HepG2 (cell line): ENCODE data around the gene SMYD4. TPM values are rescaled to one million over a fixed set of nuclear protein-coding genes. Genes with fewer than 3 reads are reported as not detected.
A peak's percentile ranks its signal among the peaks of the same experiment; 100 is the strongest.

ENCODE experiments used
- ADNP ChIP-seq: sonication (generic); formaldehyde crosslinking; IDR thresholded peaks from 2 replicates; pipeline ENCODE4 v1.4.0; 2020; ENCODE audit warnings: missing genetic modification reagents
- AGO1 ChIP-seq: fragments of 200-400 bp; formaldehyde crosslinking; IDR thresholded peaks from 2 replicates; pipeline ENCODE4 v1.6.1; 2017; ENCODE audit warnings: mild to moderate bottlenecking, low read depth, low read length, moderate library complexity; ENCODE audit not compliant: poor library complexity, severe bottlenecking
- AKAP8 ChIP-seq: sonication (generic); formaldehyde crosslinking; IDR thresholded peaks from 2 replicates; pipeline ENCODE4 v1.5.1; 2020; ENCODE audit warnings: mild to moderate bottlenecking, missing genetic modification reagents
- ATF7-NPFF ChIP-seq: sonication (generic); formaldehyde crosslinking; IDR thresholded peaks from 2 replicates; pipeline ENCODE4 v1.8.1; 2023; ENCODE audit warnings: mild to moderate bottlenecking, low read depth, missing genetic modification reagents, moderate library complexity
- FOSL2 ChIP-seq: sonication (generic); formaldehyde crosslinking; IDR thresholded peaks from 2 replicates; pipeline ENCODE4 v1.4.0; 2020; ENCODE audit warnings: missing genetic modification reagents
- HNRNPK ChIP-seq: fragments of 200-400 bp; formaldehyde crosslinking; IDR thresholded peaks from 2 replicates; pipeline ENCODE4 v1.6.1; 2018; ENCODE audit warnings: low read length, low read depth, moderate library complexity, mild to moderate bottlenecking; ENCODE audit not compliant: poor library complexity, severe bottlenecking
- MTA1 ChIP-seq: sonication (generic); formaldehyde crosslinking; IDR thresholded peaks from 2 replicates; pipeline ENCODE4 v1.4.0; 2020; ENCODE audit warnings: missing genetic modification reagents, mild to moderate bottlenecking, borderline replicate concordance
- NFYC ChIP-seq: IDR thresholded peaks from 2 replicates; pipeline ENCODE4 v1.6.1; 2016; ENCODE audit warnings: missing genetic modification reagents, missing compliant biosample characterization
- PITX1 ChIP-seq: sonication (generic); formaldehyde crosslinking; IDR thresholded peaks from 2 replicates; pipeline ENCODE4 v1.5.1; 2020; ENCODE audit warnings: mild to moderate bottlenecking, missing genetic modification reagents
- PRPF4 ChIP-seq: fragments of 200-400 bp; formaldehyde crosslinking; IDR thresholded peaks from 2 replicates; pipeline ENCODE4 v1.6.1; 2016; ENCODE audit warnings: low read length, low read depth; ENCODE audit not compliant: poor library complexity, severe bottlenecking
- RBM22 ChIP-seq: fragments of 200-400 bp; formaldehyde crosslinking; optimal IDR thresholded peaks from 2 replicates; pipeline ENCODE3; 2017; ENCODE audit warnings: mild to moderate bottlenecking, low read length, moderate library complexity
- TMF1 ChIP-seq: sonication (generic); formaldehyde crosslinking; IDR thresholded peaks from 2 replicates; pipeline ENCODE4 v1.8.1; 2022; ENCODE audit warnings: low read depth, missing genetic modification reagents
- YEATS2 ChIP-seq: sonication (generic); formaldehyde crosslinking; IDR thresholded peaks from 2 replicates; pipeline ENCODE4 v1.4.0; 2020; ENCODE audit warnings: missing genetic modification reagents, borderline replicate concordance
- ZBTB20 ChIP-seq: sonication (generic); formaldehyde crosslinking; IDR thresholded peaks from 2 replicates; pipeline ENCODE4 v1.8.1; 2023; ENCODE audit warnings: missing genetic modification reagents, low read depth, mild to moderate bottlenecking, borderline replicate concordance
- ZFP36L1 ChIP-seq: sonication (generic); formaldehyde crosslinking; IDR thresholded peaks from 2 replicates; pipeline ENCODE4 v1.8.0; 2022; ENCODE audit warnings: mild to moderate bottlenecking, missing genetic modification reagents, moderate library complexity
- ZNF230 ChIP-seq: sonication (generic); formaldehyde crosslinking; IDR thresholded peaks from 2 replicates; pipeline ENCODE4 v1.4.0; 2020; ENCODE audit warnings: mild to moderate bottlenecking, missing genetic modification reagents
- ZNF383 ChIP-seq: sonication (generic); formaldehyde crosslinking; IDR thresholded peaks from 2 replicates; pipeline ENCODE4 v1.4.0; 2020; ENCODE audit warnings: missing genetic modification reagents, mild to moderate bottlenecking, borderline replicate concordance
- ZNF431 ChIP-seq: sonication (generic); formaldehyde crosslinking; IDR thresholded peaks from 2 replicates; pipeline ENCODE4 v1.9.0; 2022; ENCODE audit warnings: missing genetic modification reagents, low read depth, mild to moderate bottlenecking, borderline replicate concordance
- ZNF530 ChIP-seq: sonication (generic); formaldehyde crosslinking; IDR thresholded peaks from 2 replicates; pipeline ENCODE4 v1.5.0; 2020; ENCODE audit warnings: low read depth, mild to moderate bottlenecking, missing genetic modification reagents
- ZNF547 ChIP-seq: sonication (generic); formaldehyde crosslinking; IDR thresholded peaks from 2 replicates; pipeline ENCODE4 v1.5.1; 2020; ENCODE audit warnings: mild to moderate bottlenecking, missing genetic modification reagents
- ZNF839 ChIP-seq: sonication (generic); formaldehyde crosslinking; IDR thresholded peaks from 2 replicates; pipeline ENCODE4 v1.4.0; 2020; ENCODE audit warnings: missing genetic modification reagents, mild to moderate bottlenecking, borderline replicate concordance
- polyA plus RNA-seq, 8 experiments: library from polyadenylated mRNA; depleted of rRNA in 3 of 8; stranded (reverse) in 7 of 8; unstranded in 1 of 8; fragments of >200 nt; fragmentation: Illumina TruSeq in 4 of 8; extraction: Trizol in 4 of 8; gene quantifications; 2 replicates each; pipeline versions ENCODE4 v1.2.1 to v1.2.3, GENCODE V29; 2011 to 2016; ENCODE audit warnings: low read depth in 4 of 8, missing spikeins in 1 of 8, mixed read lengths in 1 of 8; ENCODE audit not compliant: insufficient read depth in 1 of 8
- total RNA-seq, 5 experiments: library from RNA; depleted of rRNA; stranded (reverse); fragments of >200 nt; fragmentation: Illumina TruSeq; extraction: Trizol; gene quantifications; 2 replicates each; pipeline ENCODE4 v1.2.3, GENCODE V29; 2016; ENCODE audit warnings: low read depth in 1 of 5
- TF ChIP-seq, protein P1 (sequence below): sonication (generic); formaldehyde crosslinking; conservative IDR thresholded peaks from 2 replicates; pipeline ENCODE4 v1.8.0; 2022; ENCODE audit warnings: mild to moderate bottlenecking, moderate library complexity, missing genetic modification reagents
- TF ChIP-seq, protein P2 (sequence below): sonication (generic); formaldehyde crosslinking; IDR thresholded peaks from 2 replicates; pipeline ENCODE4 v1.4.0; 2020; ENCODE audit warnings: mild to moderate bottlenecking, missing genetic modification reagents
- TF ChIP-seq, protein P3 (sequence below): sonication (generic); formaldehyde crosslinking; conservative IDR thresholded peaks from 2 replicates; pipeline ENCODE4 v1.8.0; 2022; ENCODE audit warnings: low read depth, missing genetic modification reagents
- TF ChIP-seq, protein P4 (sequence below): sonication (generic); formaldehyde crosslinking; IDR thresholded peaks from 2 replicates; pipeline ENCODE4 v1.4.0; 2020; ENCODE audit warnings: missing genetic modification reagents, borderline replicate concordance

Gene SMYD4
- total and polyA plus RNA-seq, 2 of the 13 experiments (the other 11 are each of a cell fraction or from before 2014, with no cell fraction given) = 7.4 to 11.3 TPM

DNA sequence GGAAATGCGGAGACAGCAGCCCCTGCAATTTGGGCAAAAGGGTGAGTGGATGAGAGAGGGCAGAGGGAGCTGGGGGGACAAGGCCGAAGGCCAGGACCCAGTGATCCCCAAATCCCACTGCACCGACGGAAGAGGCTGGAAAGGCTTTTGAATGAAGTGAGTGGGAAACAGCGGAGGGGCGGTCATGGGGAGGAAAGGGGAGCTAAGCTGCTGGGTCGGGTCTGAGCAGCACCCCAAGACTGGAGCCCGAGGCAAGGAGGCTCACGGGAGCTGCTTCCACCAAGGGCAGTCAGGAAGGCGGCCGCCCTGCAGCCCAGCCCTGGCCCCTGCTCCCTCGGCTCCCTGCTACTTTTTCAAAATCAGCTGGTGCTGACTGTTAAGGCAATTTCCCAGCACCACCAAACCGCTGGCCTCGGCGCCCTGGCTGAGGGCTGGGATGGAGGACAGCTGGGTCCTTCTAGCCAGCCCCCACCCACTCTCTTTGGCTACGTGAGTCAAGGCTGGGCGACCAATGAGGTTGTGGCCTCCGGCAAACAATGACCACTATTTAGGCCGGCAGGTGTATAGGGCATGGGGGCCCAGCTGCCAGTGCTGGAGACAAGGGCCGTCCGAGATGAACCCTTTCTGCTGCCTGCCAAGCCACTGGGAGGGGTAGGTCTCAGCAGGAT lies 67.3 kb downstream of the SMYD4 start (continued):
- peak; percentile 24; the same call in 1 of the 2 replicates for TF ChIP-seq TMF1 (CRISPR knock-in tag)
- TF ChIP-seq PITX1 = no peak
- TF ChIP-seq PRPF4 = no peak
- no peak for TF ChIP-seq ZNF530 (CRISPR knock-in tag)
- 0 out of 2 replicates have a peak, but pooled peaks have one; percentile 48 for TF ChIP-seq ZNF383 (CRISPR knock-in tag)
- no peak for TF ChIP-seq ZNF547
- peak; percentile 19 for TF ChIP-seq RBM22
- TF ChIP-seq, protein P1, sequence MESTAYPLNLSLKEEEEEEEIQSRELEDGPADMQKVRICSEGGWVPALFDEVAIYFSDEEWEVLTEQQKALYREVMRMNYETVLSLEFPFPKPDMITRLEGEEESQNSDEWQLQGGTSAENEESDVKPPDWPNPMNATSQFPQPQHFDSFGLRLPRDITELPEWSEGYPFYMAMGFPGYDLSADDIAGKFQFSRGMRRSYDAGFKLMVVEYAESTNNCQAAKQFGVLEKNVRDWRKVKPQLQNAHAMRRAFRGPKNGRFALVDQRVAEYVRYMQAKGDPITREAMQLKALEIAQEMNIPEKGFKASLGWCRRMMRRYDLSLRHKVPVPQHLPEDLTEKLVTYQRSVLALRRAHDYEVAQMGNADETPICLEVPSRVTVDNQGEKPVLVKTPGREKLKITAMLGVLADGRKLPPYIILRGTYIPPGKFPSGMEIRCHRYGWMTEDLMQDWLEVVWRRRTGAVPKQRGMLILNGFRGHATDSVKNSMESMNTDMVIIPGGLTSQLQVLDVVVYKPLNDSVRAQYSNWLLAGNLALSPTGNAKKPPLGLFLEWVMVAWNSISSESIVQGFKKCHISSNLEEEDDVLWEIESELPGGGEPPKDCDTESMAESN = peak; percentile 2; the same call in 1 of the 2 replicates
- TF ChIP-seq ZNF230 (CRISPR knock-in tag) = peak; percentile 40; the same call in 1 of the 2 replicates
- TF ChIP-seq HNRNPK = peak; percentile 50
- peak; percentile 53; the same call in 1 of the 2 replicates for TF ChIP-seq NFYC
- 0 out of 2 replicates have a peak, but pooled peaks have one; percentile 45 for TF ChIP-seq ZFP36L1 (CRISPR knock-in tag)
- TF ChIP-seq MTA1 (CRISPR knock-in tag) = no peak
- no peak for TF ChIP-seq ZNF431
- no peak for TF ChIP-seq YEATS2 (CRISPR knock-in tag)
- TF ChIP-seq, protein P2, sequence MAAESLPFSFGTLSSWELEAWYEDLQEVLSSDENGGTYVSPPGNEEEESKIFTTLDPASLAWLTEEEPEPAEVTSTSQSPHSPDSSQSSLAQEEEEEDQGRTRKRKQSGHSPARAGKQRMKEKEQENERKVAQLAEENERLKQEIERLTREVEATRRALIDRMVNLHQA (CRISPR knock-in tag) = no peak
- peak; percentile 93; the same call in 1 of the 2 replicates for TF ChIP-seq ZNF839 (CRISPR knock-in tag)
- TF ChIP-seq ZBTB20 (CRISPR knock-in tag) = peak; percentile 41; the same call in 1 of the 2 replicates
- TF ChIP-seq ATF7-NPFF = peak; percentile 11; the same call in 1 of the 2 replicates
- TF ChIP-seq, protein P3, sequence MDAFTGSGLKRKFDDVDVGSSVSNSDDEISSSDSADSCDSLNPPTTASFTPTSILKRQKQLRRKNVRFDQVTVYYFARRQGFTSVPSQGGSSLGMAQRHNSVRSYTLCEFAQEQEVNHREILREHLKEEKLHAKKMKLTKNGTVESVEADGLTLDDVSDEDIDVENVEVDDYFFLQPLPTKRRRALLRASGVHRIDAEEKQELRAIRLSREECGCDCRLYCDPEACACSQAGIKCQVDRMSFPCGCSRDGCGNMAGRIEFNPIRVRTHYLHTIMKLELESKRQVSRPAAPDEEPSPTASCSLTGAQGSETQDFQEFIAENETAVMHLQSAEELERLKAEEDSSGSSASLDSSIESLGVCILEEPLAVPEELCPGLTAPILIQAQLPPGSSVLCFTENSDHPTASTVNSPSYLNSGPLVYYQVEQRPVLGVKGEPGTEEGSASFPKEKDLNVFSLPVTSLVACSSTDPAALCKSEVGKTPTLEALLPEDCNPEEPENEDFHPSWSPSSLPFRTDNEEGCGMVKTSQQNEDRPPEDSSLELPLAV (CRISPR knock-in tag) = no peak
- TF ChIP-seq, protein P4, sequence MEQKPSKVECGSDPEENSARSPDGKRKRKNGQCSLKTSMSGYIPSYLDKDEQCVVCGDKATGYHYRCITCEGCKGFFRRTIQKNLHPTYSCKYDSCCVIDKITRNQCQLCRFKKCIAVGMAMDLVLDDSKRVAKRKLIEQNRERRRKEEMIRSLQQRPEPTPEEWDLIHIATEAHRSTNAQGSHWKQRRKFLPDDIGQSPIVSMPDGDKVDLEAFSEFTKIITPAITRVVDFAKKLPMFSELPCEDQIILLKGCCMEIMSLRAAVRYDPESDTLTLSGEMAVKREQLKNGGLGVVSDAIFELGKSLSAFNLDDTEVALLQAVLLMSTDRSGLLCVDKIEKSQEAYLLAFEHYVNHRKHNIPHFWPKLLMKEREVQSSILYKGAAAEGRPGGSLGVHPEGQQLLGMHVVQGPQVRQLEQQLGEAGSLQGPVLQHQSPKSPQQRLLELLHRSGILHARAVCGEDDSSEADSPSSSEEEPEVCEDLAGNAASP (CRISPR knock-in tag) = no peak
- TF ChIP-seq AGO1 = peak; percentile 60
- TF ChIP-seq AKAP8 (CRISPR knock-in tag) = no peak
- no peak for TF ChIP-seq ADNP (CRISPR knock-in tag)
- peak; percentile 65 for TF ChIP-seq FOSL2 (CRISPR knock-in tag)
